RPMI7951 (cell line): ENCODE measurements around the gene TPR. TPM values are rescaled to one million over a fixed set of nuclear protein-coding genes. Genes with fewer than 3 reads are reported as not detected.

ENCODE experiments used
- DNase-seq: peaks from one replicate; pipeline ENCODE4 v3.0.0-alpha.2; 2012; ENCODE audit warnings: low read depth
- total RNA-seq: library from RNA; depleted of rRNA; stranded (reverse); fragments of >200 nt; shearing (Covaris generic); gene quantifications from 2 replicates; pipeline ENCODE4 v1.2.3, GENCODE V29; 2014; rRNA removed

Gene TPR
- total RNA-seq, 1 experiment from 2014 or later: 64.3 TPM

DNA sequence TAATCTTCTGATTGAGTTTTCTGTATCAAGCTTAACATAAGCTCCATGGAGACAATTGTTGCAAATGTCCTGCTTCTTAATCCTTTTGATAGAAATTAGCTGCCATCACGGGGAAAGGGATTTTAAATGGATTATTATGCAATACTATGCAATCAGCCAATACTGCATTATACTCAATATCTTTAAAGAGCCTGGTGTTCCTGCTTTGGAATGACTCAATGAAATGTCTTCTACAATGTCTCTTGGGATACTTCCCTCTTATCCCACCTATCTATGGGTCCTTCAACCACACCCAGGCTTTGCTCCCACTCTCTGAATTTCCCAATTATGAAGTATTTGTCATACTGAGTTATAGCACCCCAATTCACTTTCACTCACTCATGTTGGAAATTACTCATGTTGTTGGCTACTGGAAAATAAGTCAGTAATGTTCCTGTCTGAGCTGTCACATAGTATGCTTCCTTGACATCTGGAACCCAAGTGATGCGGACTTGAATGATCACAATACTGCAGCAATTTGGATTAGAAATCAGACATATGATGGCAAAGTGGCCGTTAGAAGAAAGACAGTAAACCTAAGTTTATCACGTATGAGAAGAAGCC lies 85.0 kb downstream of the TPR start:
- no peak for DNase-seq

DNA sequence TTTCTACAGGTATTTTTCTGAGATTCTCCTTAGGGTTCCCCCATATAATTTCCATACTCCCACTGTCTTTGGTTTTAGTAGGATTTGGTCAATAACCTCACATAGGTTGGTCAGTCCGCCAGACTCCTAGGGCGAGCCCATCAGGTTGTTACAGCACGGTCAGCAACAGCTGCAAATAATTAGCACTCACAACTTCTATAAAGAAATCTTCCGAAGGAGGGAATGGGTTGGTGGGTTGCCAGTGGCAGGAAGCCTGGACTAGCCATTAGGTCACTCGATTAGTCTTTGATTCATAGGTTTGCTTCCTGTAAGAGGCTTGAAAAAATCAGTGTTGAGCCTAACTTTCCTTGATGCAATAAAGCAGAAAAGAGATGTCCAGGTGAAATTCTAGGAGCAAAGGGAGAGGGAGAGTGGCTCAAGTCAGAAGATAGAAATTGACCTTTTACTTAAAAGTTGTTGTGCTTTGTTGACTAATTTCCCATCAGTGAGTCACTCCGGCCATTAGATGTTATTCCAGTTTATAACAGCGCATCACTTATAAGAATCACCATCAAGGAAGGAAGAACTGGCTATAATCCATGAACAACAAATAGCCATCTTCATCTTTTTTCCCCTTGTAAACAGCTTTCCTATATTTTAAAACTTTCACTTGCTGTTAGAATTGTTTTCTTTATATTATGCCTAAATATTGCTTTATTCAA lies 88.3 kb downstream of the TPR start:
- peak; percentile 14 for DNase-seq

DNA sequence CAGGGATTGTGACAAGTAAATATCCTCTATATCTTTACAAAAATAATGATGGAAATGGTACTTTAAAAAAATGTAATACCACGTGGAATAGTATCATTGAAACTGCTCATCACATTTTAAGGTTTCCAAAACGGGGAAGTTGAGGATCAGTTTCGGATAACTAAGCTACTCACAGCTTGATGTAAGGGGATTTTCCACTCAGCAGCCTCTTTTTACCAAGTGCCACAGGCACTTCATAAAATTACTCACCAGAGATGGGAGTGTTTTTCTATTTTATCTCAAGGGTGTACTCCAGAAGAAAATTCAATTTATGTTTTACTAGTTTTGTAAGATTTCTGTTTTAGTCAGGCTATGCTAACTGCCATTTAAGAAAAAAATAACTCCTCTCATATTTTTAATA lies 91.7 kb downstream of the TPR start:
- no peak for DNase-seq

DNA sequence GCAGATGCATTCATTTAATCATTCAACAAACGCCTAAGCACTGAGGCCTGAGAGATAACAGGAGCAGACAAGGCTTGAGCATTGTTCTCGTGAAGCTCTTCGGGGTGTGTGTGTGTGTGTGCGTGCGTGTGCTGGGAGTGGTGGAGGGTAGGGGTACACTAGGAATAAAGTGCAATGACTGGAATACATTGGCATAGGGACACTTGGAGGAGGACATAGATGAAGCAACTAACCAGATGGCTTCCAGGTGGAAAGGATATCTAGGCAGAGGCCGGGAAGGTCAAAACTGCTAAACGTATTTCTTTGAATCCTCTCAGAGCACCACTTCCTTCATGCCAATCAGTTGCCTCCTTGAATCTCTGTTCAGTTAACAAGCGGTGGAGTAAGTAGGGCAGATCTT lies 92.6 kb downstream of the TPR start:
- no peak for DNase-seq

DNA sequence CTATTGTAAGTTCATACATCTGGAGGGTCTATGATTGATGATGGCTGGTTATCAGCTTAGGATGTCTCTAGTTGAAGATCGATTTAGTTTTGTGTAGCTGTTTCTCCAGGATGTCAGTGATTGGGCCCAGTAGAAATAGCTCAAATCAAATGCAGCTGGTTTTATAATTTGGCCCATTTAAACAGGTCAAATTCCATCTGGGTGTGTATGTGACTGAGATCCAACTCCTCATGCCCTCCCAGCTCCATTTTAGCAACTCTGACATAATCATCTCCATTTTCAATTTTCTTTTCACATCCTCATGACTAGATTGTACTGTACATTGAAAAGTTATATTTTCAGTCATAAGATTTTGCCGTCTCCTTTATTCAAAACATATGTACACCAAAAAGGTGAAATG lies 99.2 kb downstream of the TPR start:
- no peak for DNase-seq

DNA sequence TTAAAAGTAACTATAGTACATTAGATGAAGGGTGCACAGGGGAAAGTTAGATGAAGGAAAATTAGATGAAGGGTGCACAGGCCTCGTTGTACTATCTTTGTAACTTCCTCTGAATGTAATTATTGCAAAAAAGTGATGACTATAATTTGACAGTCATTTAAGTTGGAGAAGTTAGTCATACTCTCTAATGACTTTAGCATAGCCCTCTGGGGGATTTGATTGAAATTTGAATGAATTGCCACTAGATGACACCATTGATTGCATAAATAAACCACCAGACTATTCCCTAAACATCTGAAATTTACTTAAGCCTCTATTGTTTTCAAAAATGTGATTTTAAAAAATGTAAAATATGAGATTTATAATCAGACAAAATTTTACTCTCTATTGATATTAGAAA lies 102.6 kb downstream of the TPR start:
- DNase-seq: no peak

DNA sequence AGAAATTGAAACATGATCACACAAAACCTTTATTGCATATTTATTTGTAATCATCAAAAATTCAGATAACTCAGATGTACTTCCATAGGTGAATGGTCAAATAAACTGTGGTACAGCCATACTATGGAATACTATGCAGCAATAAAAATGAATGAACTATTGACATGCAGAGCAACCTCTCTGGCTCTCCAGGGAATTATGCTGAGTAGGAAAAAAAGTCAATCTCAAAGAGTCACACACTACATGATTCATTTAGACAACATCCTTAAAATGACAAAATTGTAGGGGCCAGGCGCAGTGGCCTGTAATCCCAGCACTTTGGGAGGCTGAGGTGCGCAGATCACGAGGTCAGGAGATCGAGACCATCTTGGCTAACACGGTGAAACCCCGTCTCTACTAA lies 104.0 kb downstream of the TPR start:
- no peak for DNase-seq

Other genes with a start within 250 kb of the TPR start
- not detected in 2 replicates for gene PRG4, start 79.0 kb downstream of the TPR start, total RNA-seq
- gene ODR4, start 585 bp upstream of the TPR start, total RNA-seq: 15.7 and 16.2 TPM in 2 replicates
- gene PDC, start 85.9 kb upstream of the TPR start, total RNA-seq: not detected in 2 replicates